Measurements from ENCODE around the gene SCUBE1.

SCUBE1 gene

DNA sequence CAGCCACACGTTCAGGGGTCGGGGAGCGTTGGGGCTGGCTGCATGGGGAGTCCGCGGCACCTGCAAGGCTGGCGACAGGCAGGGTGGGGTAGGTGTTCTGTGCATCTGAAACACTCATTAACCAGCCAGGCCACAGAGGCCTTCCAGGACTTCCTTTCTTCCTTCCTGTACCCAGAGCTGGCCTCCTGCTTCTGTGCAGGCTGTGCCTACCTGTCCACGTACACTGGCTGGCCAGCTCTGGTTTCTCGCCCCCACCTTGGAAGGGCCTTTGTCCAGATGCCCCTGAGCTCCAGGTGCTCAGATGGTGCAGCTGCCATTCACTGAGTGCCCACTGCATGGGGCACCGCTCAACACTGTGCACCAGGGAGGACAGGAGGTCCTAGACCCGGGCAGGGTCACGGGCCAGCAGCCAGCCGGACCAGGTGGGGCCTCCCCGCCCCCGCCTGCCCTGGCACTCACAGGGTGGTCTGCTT lies 172.1 kb downstream of the SCUBE1 start:
- Histone ChIP-seq H3K9me3 (no peaks in the 10 kb centered on the region), H3K36me3 (peaks cover 84% of the 10 kb centered on the region), H3K4me1 (no peaks in the 10 kb centered on the region), H3K4me3 (ENCODE audit: low read depth, low read length) (no peak overlapping the region), H3K27me3 (no peaks in the 10 kb centered on the region)
- DNase-seq: no peak
- TF ChIP-seq, protein P1, sequence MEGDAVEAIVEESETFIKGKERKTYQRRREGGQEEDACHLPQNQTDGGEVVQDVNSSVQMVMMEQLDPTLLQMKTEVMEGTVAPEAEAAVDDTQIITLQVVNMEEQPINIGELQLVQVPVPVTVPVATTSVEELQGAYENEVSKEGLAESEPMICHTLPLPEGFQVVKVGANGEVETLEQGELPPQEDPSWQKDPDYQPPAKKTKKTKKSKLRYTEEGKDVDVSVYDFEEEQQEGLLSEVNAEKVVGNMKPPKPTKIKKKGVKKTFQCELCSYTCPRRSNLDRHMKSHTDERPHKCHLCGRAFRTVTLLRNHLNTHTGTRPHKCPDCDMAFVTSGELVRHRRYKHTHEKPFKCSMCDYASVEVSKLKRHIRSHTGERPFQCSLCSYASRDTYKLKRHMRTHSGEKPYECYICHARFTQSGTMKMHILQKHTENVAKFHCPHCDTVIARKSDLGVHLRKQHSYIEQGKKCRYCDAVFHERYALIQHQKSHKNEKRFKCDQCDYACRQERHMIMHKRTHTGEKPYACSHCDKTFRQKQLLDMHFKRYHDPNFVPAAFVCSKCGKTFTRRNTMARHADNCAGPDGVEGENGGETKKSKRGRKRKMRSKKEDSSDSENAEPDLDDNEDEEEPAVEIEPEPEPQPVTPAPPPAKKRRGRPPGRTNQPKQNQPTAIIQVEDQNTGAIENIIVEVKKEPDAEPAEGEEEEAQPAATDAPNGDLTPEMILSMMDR (IDR thresholded peaks at IDR 0.05; ENCODE audit: low read depth, low read length): no peak

DNA sequence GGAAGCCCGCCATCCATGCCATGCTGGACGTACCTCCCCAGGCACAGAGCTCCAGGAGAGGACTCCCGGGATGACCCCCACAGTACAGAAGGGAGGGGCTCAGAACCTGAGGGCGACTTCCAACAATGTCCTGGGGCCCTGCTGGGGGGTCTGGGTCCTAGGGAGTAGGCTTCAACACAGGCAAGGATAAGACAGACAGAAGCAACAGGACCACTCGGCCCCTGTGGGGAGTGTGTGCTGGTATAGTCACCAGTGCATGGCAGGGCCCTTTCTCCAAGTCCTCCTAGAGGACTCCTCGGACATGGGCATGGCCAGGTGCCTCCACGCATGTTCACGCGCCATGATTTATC lies 173.1 kb downstream of the SCUBE1 start:
- Histone ChIP-seq H3K27me3 (no peaks in the 10 kb centered on the region), H3K4me3 (ENCODE audit: low read depth, low read length) (no peak overlapping the region), H3K4me1 (no peaks in the 10 kb centered on the region), H3K36me3 (peaks cover 74% of the 10 kb centered on the region), H3K9me3 (no peaks in the 10 kb centered on the region)
- no peak for DNase-seq
- TF ChIP-seq, protein P1 (IDR thresholded peaks at IDR 0.05; ENCODE audit: low read depth, low read length): no peak

DNA sequence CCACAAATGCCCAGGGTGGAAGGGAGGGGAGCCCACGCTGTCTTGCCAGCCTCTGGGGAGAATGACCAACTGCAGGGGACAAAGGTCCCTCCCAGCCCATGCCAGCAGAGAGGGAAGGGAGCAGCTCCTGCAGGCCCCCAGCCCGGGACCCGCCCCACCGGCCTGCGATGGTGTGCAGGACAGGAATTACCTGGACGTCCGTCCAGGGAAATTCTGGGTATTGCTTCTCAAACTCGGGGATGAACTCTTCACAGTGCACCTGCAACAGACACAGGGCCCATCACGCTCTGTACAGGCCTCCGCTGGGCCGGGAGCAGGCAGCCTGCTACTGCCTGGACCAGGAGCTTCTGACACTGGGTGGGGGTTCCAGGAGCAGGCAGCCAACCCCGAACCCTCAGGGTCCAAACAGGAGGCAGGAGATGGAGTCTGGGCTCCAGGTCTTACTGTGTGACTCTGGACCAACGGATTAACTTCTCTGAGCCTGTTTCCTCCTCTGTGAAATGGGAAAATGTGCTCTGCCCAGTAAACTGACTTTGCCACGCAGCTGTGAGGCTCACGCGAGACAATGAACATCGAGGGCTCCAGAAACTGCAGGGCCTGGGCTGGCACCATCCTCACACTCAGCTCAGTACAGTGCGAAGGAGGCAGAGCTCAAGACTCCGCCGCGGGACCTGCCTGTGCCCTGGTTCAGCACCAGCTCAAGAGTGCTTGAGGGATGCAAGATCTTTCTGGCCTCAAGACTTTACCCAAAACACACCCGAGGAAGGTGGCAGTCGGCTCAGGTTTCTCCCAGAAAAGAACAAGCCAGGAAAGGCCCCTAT lies 173.7 kb downstream of the SCUBE1 start:
- Histone ChIP-seq H3K36me3 (peaks cover 69% of the 10 kb centered on the region), H3K4me3 (ENCODE audit: low read depth, low read length) (no peak overlapping the region), H3K4me1 (no peaks in the 10 kb centered on the region), H3K9me3 (no peaks in the 10 kb centered on the region), H3K27me3 (no peaks in the 10 kb centered on the region)
- DNase-seq: no peak
- TF ChIP-seq, protein P1 (IDR thresholded peaks at IDR 0.05; ENCODE audit: low read depth, low read length): no peak

DNA sequence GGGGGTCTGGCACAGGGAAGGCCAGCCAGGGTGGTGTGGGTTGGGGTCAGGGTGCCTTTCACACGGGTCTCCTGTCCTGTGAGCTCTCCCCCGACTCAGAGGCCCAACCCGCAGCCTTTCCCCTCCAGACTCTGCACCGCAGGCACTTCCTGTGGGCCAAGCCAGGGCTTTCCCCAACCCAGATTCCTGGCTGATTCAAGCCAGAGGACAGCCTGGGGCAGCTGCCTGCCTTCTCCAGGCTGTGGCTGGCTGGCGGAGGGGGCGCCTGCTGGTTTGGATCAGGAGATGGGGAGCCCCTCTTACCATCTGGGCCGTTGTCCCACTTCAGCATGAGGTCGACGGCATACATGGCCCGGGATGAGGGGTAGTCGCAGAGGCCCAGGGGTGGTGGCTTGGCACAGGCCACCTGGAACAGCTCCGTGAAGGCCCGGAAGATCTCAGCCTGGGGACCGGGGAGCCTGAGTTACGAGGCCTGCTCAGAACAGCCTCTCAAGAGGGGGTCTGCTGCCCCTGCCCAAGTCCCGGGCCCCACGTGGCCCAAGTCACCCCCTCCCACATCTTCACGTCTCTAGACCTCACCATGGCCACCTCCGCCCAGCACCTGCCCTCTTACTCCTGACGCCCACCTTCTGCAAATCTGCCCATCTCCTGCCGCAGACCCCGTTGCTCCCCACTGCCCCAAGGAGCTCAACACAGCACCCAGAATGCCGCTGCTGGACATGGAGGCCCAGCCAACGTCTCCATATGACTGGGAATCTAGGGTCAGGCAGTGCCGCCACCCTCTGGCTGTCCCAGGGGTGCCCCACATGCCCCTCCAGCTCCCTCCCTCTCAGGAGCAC lies 174.5 kb downstream of the SCUBE1 start:
- Histone ChIP-seq H3K9me3 (no peaks in the 10 kb centered on the region), H3K4me1 (no peaks in the 10 kb centered on the region; the same call in 1 of the 2 replicates), H3K27me3 (no peaks in the 10 kb centered on the region), H3K4me3 (ENCODE audit: low read depth, low read length) (no peak overlapping the region), H3K36me3 (peaks cover 60% of the 10 kb centered on the region)
- no peak for DNase-seq
- TF ChIP-seq, protein P1 (IDR thresholded peaks at IDR 0.05; ENCODE audit: low read depth, low read length): no peak

DNA sequence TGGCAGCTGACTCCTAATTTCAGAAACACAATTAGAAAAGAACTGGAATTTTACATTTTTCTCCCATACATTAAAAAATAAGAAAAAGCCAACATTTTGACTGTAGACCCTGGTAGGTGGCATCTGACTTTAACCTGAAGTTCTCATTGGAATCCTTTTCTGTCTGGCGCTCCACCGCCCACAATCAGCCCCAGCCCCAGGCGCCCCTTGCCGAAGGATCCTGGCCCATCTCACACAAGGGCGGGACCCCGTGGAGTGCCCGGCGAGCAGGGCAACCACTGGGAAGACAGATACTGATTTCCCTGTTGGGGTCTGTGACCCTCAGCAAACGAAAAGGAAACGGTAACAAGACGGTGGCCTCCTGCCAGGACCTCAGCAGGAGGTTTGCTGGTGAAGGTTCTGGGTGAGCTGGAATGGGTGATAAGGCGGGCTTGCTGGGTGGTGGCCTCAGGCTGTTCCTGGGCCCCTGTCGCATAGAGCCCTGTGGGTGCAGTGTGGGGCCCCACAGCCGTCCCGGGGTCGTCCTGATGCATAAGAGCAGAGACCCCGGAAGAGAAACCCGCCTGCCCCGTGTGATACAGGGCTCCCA lies 176.1 kb downstream of the SCUBE1 start:
- no peak overlapping the region for H3K4me3 ChIP-seq (ENCODE audit: low read depth, low read length)
- H3K4me1 ChIP-seq: no peaks in the 10 kb centered on the region; the same call in 1 of the 2 replicates
- no peaks in the 10 kb centered on the region for H3K27me3 ChIP-seq
- no peak for DNase-seq
- TF ChIP-seq, protein P1 (IDR thresholded peaks at IDR 0.05; ENCODE audit: low read depth, low read length): no peak
- H3K36me3 ChIP-seq: peaks cover 51% of the 10 kb centered on the region
- H3K9me3 ChIP-seq: no peaks in the 10 kb centered on the region

Data from BE2C (cell line).